ENCODE results near the gene ZNF234. TPM values are rescaled to one million over a fixed set of nuclear protein-coding genes. Genes with fewer than 3 reads are reported as not detected.

The ZNF234 gene
- total and polyA plus RNA-seq, 8 donors = 2.0 to 7.2 (median 3.7) TPM

DNA sequence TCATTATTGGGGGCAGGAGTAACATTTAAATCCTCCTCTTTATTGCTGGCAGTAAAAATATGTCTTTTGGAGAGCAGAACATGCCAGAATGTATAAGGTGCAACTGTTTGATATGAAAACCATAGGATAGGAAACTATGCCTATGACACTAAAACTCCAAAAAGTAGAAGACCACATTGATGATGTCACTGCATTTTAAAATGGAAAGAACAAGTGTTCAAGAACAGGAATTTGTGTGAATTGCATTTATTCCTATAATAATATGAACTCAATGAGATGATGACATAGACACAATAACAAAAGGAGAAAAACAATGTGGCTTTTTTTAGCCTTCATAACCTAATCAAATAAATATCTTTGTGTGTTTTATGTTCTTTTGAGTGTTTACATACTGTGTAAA, 31.9 kb upstream of the ZNF234 start:
- Histone ChIP-seq H3K27ac (no peak overlapping the region), H3K4me3 (no peak overlapping the region), H3K9me3 (peaks cover 0 to 8% (median 3%) of the 10 kb centered on the region in 4 donors), H3K4me1 (peaks cover 0 to 9% (median 8%) of the 10 kb centered on the region in 3 donors), H3K36me3 (peaks cover 0 to 15% (median 8%) of the 10 kb centered on the region in 3 donors), H3K27me3 (no peaks in the 10 kb centered on the region)
- no peak for FAIRE-seq
- TF ChIP-seq CTCF (IDR thresholded peaks at IDR 0.05) = no peak
- ATAC-seq = no peak
- DNase-seq = no peak
- intact Hi-C loops (cut with DNase I) = no loop called here

DNA sequence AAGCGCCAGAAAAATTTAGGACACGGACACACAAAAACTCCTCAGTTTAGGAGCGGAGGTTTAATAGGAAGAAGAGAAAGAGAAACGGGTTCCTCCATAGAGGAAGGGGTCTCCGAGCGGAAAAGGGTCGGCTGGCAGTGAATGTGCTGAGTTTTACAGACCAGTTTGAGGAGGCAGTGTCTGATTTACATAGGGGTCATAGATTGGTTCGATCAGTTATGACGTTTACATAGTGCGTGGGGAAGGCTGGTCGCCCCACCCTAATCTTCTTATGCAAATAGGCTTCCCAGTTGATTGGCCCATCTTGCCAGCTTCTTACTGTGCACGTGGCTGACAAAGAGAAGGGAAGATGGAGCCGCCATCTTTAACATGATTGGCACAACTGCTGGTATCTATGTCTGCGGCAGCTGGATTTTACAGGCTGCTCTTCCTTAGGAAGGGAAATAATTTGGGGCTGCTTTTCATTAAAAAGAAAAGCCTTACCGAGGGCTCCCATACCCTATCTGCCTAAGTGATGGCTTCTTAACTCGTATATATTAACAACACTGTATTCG, 29.4 kb upstream of the ZNF234 start:
- 12 to 17% methylated on average over 17 of the region's 17 CpGs for WGBS, 2 donors
- no peak for ATAC-seq
- Histone ChIP-seq H3K4me3 (peak overlapping the region in 2 of 4 donors; percentile 63 to 67), H3K4me1 (peaks cover 0 to 13% (median 8%) of the 10 kb centered on the region in 3 donors), H3K9me3 (peaks cover 0 to 7% (median 3%) of the 10 kb centered on the region in 4 donors), H3K36me3 (peaks cover 0 to 6% (median under 1%) of the 10 kb centered on the region in 3 donors), H3K27me3 (no peaks in the 10 kb centered on the region), H3K27ac (no peak overlapping the region)
- TF ChIP-seq CTCF (IDR thresholded peaks at IDR 0.05) = no peak
- no peak for FAIRE-seq
- intact Hi-C loops (cut with DNase I) = no loop called here
- no peak for DNase-seq

GRCh38 chr19:44112802-44113137, 28.6 kb upstream of the ZNF234 start:
- 0% methylated on average over 11 of the region's 11 CpGs for WGBS, 2 donors
- ATAC-seq (peak; percentile 3 to 37 (median 20)), DNase-seq (no peak), FAIRE-seq (no peak)
- H3K27me3 ChIP-seq = no peaks in the 10 kb centered on the region
- TF ChIP-seq CTCF (IDR thresholded peaks at IDR 0.05) = no peak
- peaks cover 0 to 7% (median 0%) of the 10 kb centered on the region in 3 donors for H3K36me3 ChIP-seq
- intact Hi-C loops (cut with DNase I) = no loop called here
- peaks cover 0 to 13% (median 8%) of the 10 kb centered on the region in 3 donors for H3K4me1 ChIP-seq
- H3K9me3 ChIP-seq = peaks cover 0 to 4% (median 0%) of the 10 kb centered on the region in 4 donors
- H3K27ac ChIP-seq = peak overlapping the region in 1 of 4 donors; percentile 37
- H3K4me3 ChIP-seq = peak overlapping the region; percentile 47 to 68 (median 65)

DNA sequence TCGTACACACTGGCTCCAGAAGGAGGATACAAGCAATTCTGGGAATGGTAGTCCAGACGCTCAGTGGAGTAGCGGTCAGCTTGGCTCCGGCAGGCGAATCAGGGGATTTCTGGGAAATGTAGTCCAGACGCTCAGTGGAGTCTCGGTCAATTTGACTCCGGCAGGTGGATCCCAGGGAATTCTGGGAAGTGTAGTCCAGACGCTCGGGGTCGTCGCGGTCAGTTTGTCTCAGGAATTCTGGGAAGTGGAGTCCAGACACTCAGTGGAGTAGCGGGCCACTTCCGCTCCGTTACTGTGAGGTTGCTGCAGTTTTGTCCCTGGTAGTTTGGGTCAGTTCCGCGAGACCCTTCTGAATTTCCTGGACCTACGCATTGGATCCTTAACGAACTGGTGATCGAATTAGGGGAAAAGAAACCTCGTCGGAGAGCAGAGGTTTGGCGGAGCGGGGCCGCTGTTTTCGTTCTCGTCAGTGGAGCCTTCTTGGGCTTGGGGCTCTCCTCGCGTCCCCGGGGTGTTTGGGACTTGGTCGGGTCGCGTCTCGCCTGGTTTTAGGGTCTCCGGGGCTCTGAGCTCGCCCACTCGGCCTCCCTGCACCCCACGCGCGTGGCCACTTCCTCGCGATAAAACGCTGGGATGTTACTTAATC, 28.1 kb upstream of the ZNF234 start, which contains the start of gene ZNF225:
ZNF225 (plus strand) TSS at position 262 of the 646 bp plus-strand sequence. CDS start 2,429 bp downstream, outside the sequence.
- DNase-seq (peak; percentile 86 to 99 (median 96)), FAIRE-seq (peak; percentile 98), ATAC-seq (peak; percentile 98 to 99 (median 98))
- WGBS, 2 donors = 0% methylated on average over 44 of the region's 44 CpGs
- Histone ChIP-seq H3K9me3 (no peaks in the 10 kb centered on the region), H3K4me1 (peaks cover 0 to 13% (median 8%) of the 10 kb centered on the region in 3 donors), H3K36me3 (peaks cover 0 to 12% (median 0%) of the 10 kb centered on the region in 3 donors), H3K27ac (peak within 1 kb of the TSS in 2 of 4 donors; percentile 47 to 56), H3K27me3 (no peaks in the 10 kb centered on the region), H3K4me3 (peak within 1 kb of the TSS; percentile 63 to 71 (median 68))
- TF ChIP-seq CTCF (IDR thresholded peaks at IDR 0.05) = no peak
- intact Hi-C loops (cut with DNase I) = no loop called here

Measured in pancreas (tissue), 10 donors.